GM12874 (cell line): Measurements from ENCODE around the gene MVK.

ENCODE experiments used
- TF ChIP-seq, protein P1 (sequence below): IDR thresholded peaks from 2 replicates; pipeline ENCODE4 v1.5.1; 2011; ENCODE audit warnings: low read depth, mild to moderate bottlenecking, control low read depth, low read length, moderate library complexity; ENCODE audit not compliant: insufficient read depth

The MVK gene

GRCh38 chr12:109532721-109533486 lies 40.7 kb upstream of the MVK start:
- TF ChIP-seq, protein P1, sequence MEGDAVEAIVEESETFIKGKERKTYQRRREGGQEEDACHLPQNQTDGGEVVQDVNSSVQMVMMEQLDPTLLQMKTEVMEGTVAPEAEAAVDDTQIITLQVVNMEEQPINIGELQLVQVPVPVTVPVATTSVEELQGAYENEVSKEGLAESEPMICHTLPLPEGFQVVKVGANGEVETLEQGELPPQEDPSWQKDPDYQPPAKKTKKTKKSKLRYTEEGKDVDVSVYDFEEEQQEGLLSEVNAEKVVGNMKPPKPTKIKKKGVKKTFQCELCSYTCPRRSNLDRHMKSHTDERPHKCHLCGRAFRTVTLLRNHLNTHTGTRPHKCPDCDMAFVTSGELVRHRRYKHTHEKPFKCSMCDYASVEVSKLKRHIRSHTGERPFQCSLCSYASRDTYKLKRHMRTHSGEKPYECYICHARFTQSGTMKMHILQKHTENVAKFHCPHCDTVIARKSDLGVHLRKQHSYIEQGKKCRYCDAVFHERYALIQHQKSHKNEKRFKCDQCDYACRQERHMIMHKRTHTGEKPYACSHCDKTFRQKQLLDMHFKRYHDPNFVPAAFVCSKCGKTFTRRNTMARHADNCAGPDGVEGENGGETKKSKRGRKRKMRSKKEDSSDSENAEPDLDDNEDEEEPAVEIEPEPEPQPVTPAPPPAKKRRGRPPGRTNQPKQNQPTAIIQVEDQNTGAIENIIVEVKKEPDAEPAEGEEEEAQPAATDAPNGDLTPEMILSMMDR, result no peak

DNA sequence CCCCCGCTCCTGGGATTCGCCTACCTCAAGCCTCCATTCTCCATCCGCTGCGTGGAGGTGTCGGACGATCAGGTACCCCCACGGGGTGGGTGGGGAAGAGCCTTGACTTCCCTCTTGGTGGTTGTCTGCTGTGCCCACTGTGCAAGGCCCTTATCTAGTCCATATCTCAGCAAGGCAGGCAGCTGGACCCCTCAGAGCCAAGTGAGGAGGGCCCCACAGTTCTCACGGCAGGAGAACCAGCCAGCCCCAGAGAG lies 40.2 kb upstream of the MVK start:
- TF ChIP-seq, protein P1, result no peak

- TF ChIP-seq, protein P1, result no peak
Observed at GRCh38 chr12:109534456-109534855, 39.1 kb upstream of the MVK start.

GRCh38 chr12:109535231-109535862 lies 38.2 kb upstream of the MVK start:
- TF ChIP-seq, protein P1, result no peak

DNA sequence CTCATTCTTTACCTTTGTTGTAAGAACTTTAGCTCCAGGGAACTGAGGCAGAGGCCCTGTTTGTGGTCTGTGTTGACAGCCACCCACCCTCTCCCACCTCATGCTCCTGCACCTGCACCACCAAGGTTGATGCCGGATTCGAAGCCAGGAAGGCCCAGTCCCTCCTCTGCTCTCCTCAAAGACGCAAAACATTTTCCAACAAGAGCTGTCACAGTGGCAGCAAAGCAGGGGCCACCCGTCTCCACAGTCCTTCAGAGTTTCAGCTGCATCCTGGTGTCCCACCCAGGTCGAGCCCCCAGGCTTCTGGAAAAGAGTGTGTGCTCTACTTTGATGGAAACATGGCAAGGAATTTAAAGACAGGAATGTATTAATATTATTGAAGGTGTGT lies 37.7 kb upstream of the MVK start:
- TF ChIP-seq, protein P1, result no peak

DNA sequence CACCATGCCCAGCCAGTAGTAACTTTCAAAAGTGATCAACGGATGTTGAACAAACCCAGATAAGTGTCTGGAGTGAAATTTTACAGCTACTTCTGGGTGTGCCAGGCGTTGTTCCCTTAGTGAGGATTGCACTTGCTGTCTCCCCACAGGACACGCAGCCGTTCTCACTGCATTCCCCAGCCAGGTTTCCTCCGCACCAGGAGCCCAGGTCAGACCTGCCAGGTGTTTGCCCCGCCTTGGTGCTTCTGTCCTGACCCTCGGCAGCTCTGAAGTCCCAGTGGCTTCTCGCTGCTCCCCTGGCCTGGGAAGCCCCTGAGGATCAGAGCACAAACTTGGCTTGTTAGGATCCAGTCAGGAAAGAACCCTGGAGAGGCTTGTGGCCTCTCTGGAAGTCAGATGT lies 36.5 kb upstream of the MVK start:
- TF ChIP-seq, protein P1, result no peak

- TF ChIP-seq, protein P1, result no peak
Observed at GRCh38 chr12:109538191-109538863, 35.3 kb upstream of the MVK start.
